H1 (cell line): ENCODE data around the gene FGGY. TPM values are rescaled to one million over a fixed set of nuclear protein-coding genes. Genes with fewer than 3 reads are reported as not detected.

Experiments used
- CTCF ChIA-PET: fragments of 300-600 bp; sonication (Branson Sonifier 250); formaldehyde crosslinking; loops from one replicate; lab custom pipeline; 2021; ENCODE audit not compliant: partially characterized antibody; lab: Charles Lee
- POLR2A ChIA-PET: fragments of 300-600 bp; sonication (Branson Sonifier 250); formaldehyde crosslinking; loops from one replicate; lab custom pipeline; 2021; ENCODE audit warnings: inconsistent platforms; ENCODE audit not compliant: partially characterized antibody; lab: Charles Lee
- DNase-seq, 2 experiments: peaks; one replicate each; pipeline versions ENCODE4 v3.0.0 to v3.0.0-alpha.2; 2010 to 2022; ENCODE audit warnings: low spot score in 2 of 2, low read depth in 1 of 2, mixed read lengths in 1 of 2
- FAIRE-seq: peaks from 2 replicates; lab custom pipeline; 2011; peaks lifted over from hg19 to GRCh38; lab: Jason Lieb, UNC
- H2AFZ ChIP-seq: 2 replicates; pipeline ENCODE4 v1.8.1; 2012; ENCODE audit warnings: low read length, inconsistent platforms
- H2AK5ac ChIP-seq: 2 replicates; pipeline ENCODE4 v1.6.1; 2013; ENCODE audit warnings: low read depth, low read length
- H2BK120ac ChIP-seq: replicated peaks from 2 replicates; pipeline ENCODE3; 2013; ENCODE audit warnings: low read depth, low read length, inconsistent platforms
- H2BK12ac ChIP-seq: 2 replicates; pipeline ENCODE4 v1.6.1; 2013; ENCODE audit warnings: low read depth, low read length
- H2BK15ac ChIP-seq: 2 replicates; pipeline ENCODE4 v1.6.1; 2013; ENCODE audit warnings: low read length
- H2BK20ac ChIP-seq: 2 replicates; pipeline ENCODE4 v1.6.1; 2013; ENCODE audit warnings: low read length
- H2BK5ac ChIP-seq: 2 replicates; pipeline ENCODE4 v1.6.1; 2013; ENCODE audit warnings: low read depth, low read length
- H3K14ac ChIP-seq: 2 replicates; pipeline ENCODE4 v1.6.1; 2013; ENCODE audit warnings: inconsistent platforms; ENCODE audit not compliant: insufficient read length
- H3K18ac ChIP-seq: 2 replicates; pipeline ENCODE4 v1.6.1; 2013; ENCODE audit warnings: low read length; ENCODE audit errors: extremely low read depth
- H3K23ac ChIP-seq: 2 replicates; pipeline ENCODE4 v1.6.1; 2013; ENCODE audit warnings: inconsistent platforms; ENCODE audit not compliant: insufficient read length
- H3K23me2 ChIP-seq: 2 replicates; pipeline ENCODE4 v1.6.1; 2013; ENCODE audit warnings: low read depth, low read length
- H3K27ac ChIP-seq: 2 replicates; pipeline ENCODE4 v1.6.1; 2011; ENCODE audit warnings: low read depth, low read length, inconsistent platforms
- H3K27me3 ChIP-seq, 4 experiments: replicated peaks in 1 of 4; 1 replicate in 1 of 4; 2 replicates in 3 of 4; pipeline versions ENCODE4 v1.6.1 to v1.8.1; 2011 to 2013; ENCODE audit warnings: low read length in 3 of 4, mild to moderate bottlenecking in 3 of 4, inconsistent platforms in 2 of 4, mixed read lengths in 2 of 4, moderate library complexity in 1 of 4; ENCODE audit not compliant: control insufficient read depth in 3 of 4, insufficient read depth in 3 of 4; ENCODE audit errors: extremely low read depth in 1 of 4
- H3K36me3 ChIP-seq, 4 experiments: 2 replicates each; pipeline versions ENCODE4 v1.6.1 to v1.8.1; 2011 to 2013; ENCODE audit warnings: mild to moderate bottlenecking in 4 of 4, low read length in 3 of 4, moderate library complexity in 2 of 4, control low read depth in 1 of 4, inconsistent platforms in 1 of 4; ENCODE audit not compliant: insufficient read depth in 4 of 4, control insufficient read depth in 2 of 4
- H3K4ac ChIP-seq: replicated peaks from 2 replicates; pipeline ENCODE3; 2013; ENCODE audit warnings: low read length, low read depth, mixed read lengths, inconsistent platforms; ENCODE audit not compliant: insufficient read length
- H3K4me1 ChIP-seq, 4 experiments: replicated peaks in 1 of 4; 1 replicate in 1 of 4; 2 replicates in 3 of 4; pipeline versions ENCODE4 v1.6.1 to v1.8.1; 2011 to 2013; ENCODE audit warnings: low read length in 3 of 4, inconsistent platforms in 2 of 4, mixed read lengths in 1 of 4; ENCODE audit not compliant: insufficient read depth in 4 of 4, control insufficient read depth in 3 of 4
- H3K4me2 ChIP-seq, 2 experiments: 2 replicates each; pipeline versions ENCODE4 v1.6.1 to v1.8.1; 2011 to 2013; ENCODE audit warnings: low read depth in 2 of 2, low read length in 2 of 2, control low read depth in 1 of 2, inconsistent platforms in 1 of 2, mild to moderate bottlenecking in 1 of 2; ENCODE audit not compliant: insufficient read depth in 1 of 2
- H3K4me3 ChIP-seq, 4 experiments: fragments of 200-600, 300-600 bp in 1 of 4; sonication (generic), shearing (Covaris generic), sonication (Bioruptor Twin) in 1 of 4; 2 replicates each; pipeline versions ENCODE4 v1.5.1 to v1.8.1; 2011 to 2016; ENCODE audit warnings: low read length in 4 of 4, low read depth in 3 of 4, control low read depth in 2 of 4, inconsistent platforms in 2 of 4, mild to moderate bottlenecking in 2 of 4, mixed read lengths in 1 of 4, moderate library complexity in 1 of 4; ENCODE audit not compliant: insufficient read depth in 2 of 4; ENCODE audit errors: extremely low read depth in 1 of 4
- H3K56ac ChIP-seq: replicated peaks from 2 replicates; pipeline ENCODE3; 2013; ENCODE audit warnings: low read depth, mild to moderate bottlenecking, mixed read lengths, low read length, inconsistent platforms; ENCODE audit not compliant: insufficient read length
- H3K79me1 ChIP-seq: 2 replicates; pipeline ENCODE4 v1.6.1; 2013; ENCODE audit warnings: low read depth, low read length, control low read depth
- H3K79me2 ChIP-seq, 2 experiments: 2 replicates each; pipeline versions ENCODE4 v1.6.1 to v1.8.1; 2012 to 2013; ENCODE audit warnings: low read length in 2 of 2, mild to moderate bottlenecking in 2 of 2, inconsistent platforms in 1 of 2; ENCODE audit not compliant: insufficient read depth in 2 of 2, control insufficient read depth in 1 of 2
- H3K9ac ChIP-seq, 4 experiments: replicated peaks in 1 of 4; 1 replicate in 1 of 4; 2 replicates in 3 of 4; pipeline versions ENCODE4 v1.6.1 to v1.8.1; 2011 to 2013; ENCODE audit warnings: low read depth in 3 of 4, low read length in 3 of 4, control low read depth in 2 of 4, mild to moderate bottlenecking in 2 of 4, moderate library complexity in 2 of 4, inconsistent platforms in 1 of 4; ENCODE audit errors: extremely low read depth in 1 of 4
- H3K9me3 ChIP-seq, 2 experiments: 2 replicates each; pipeline versions ENCODE4 v1.6.1 to v1.8.1; 2012 to 2013; ENCODE audit warnings: mild to moderate bottlenecking in 2 of 2, moderate library complexity in 2 of 2, control low read depth in 1 of 2, inconsistent platforms in 1 of 2, low read depth in 1 of 2, low read length in 1 of 2, mixed read lengths in 1 of 2; ENCODE audit not compliant: insufficient read depth in 2 of 2
- H4K20me1 ChIP-seq, 2 experiments: replicated peaks in 1 of 2; 2 replicates each; pipeline versions ENCODE3 to v1.8.1; 2011 to 2013; ENCODE audit warnings: inconsistent platforms in 2 of 2, low read length in 2 of 2, mild to moderate bottlenecking in 1 of 2; ENCODE audit not compliant: insufficient read depth in 2 of 2, control insufficient read depth in 1 of 2
- H4K5ac ChIP-seq: 2 replicates; pipeline ENCODE4 v1.6.1; 2013; ENCODE audit warnings: low read length, low read depth, mixed read lengths, inconsistent platforms; ENCODE audit not compliant: insufficient read length
- H4K8ac ChIP-seq: 2 replicates; pipeline ENCODE4 v1.8.0; 2013; ENCODE audit warnings: mild to moderate bottlenecking, moderate library complexity, low read length, inconsistent platforms; ENCODE audit not compliant: insufficient read depth; ENCODE audit errors: extremely low read depth
- H4K91ac ChIP-seq: replicated peaks from 2 replicates; pipeline ENCODE3; 2013; ENCODE audit warnings: low read length, mixed read lengths, inconsistent platforms; ENCODE audit not compliant: insufficient read length
- BACH1 ChIP-seq: IDR thresholded peaks from 2 replicates; pipeline ENCODE4 v1.6.1; 2012; ENCODE audit warnings: low read length, improper control_type of control experiment
- CBX8 ChIP-seq: fragments of 300-800, 300-1000 bp; sonication (generic); IDR thresholded peaks from 2 replicates; pipeline ENCODE4 v1.7.1; 2016; ENCODE audit warnings: low read depth, low read length, borderline replicate concordance
- CHD2 ChIP-seq: IDR thresholded peaks from 2 replicates; pipeline ENCODE4 v1.6.1; 2012; ENCODE audit warnings: low read length, improper control_type of control experiment
- EP300 ChIP-seq, 2 experiments: IDR thresholded peaks; 1 replicate in 1 of 2; 2 replicates in 1 of 2; pipeline ENCODE4 v1.6.1; 2011 to 2012; ENCODE audit warnings: low read depth in 2 of 2, low read length in 2 of 2, mild to moderate bottlenecking in 2 of 2, borderline replicate concordance in 1 of 2, inconsistent platforms in 1 of 2, moderate library complexity in 1 of 2
- EZH2 ChIP-seq: fragments of 200-600 bp; sonication (generic); IDR thresholded peaks from 2 replicates; pipeline ENCODE4 v1.7.1; 2012; ENCODE audit warnings: low read depth, mild to moderate bottlenecking, moderate library complexity, low read length, inconsistent platforms; ENCODE audit not compliant: severe bottlenecking
- HDAC6 ChIP-seq: IDR thresholded peaks from one replicate; pipeline ENCODE4 v1.7.1; 2012; ENCODE audit warnings: low read depth, mild to moderate bottlenecking, inconsistent platforms, low read length, moderate library complexity
- KDM1A ChIP-seq: fragments of 200-600, 300-600 bp; sonication (generic); IDR thresholded peaks from 2 replicates; pipeline ENCODE4 v1.7.1; 2016; ENCODE audit warnings: mild to moderate bottlenecking, low read length, borderline replicate concordance
- MAFK ChIP-seq: IDR thresholded peaks from 2 replicates; pipeline ENCODE4 v1.6.1; 2012; ENCODE audit warnings: low read depth, mild to moderate bottlenecking, improper control_type of control experiment, low read length
- RBBP5 ChIP-seq: IDR thresholded peaks from 2 replicates; pipeline ENCODE4 v1.7.1; 2012; ENCODE audit warnings: low read depth, mild to moderate bottlenecking, inconsistent platforms, low read length, moderate library complexity, borderline replicate concordance
- SP4 ChIP-seq: IDR thresholded peaks from 2 replicates; pipeline ENCODE4 v1.6.1; 2012; ENCODE audit warnings: low read length, inconsistent platforms
- TAF1 ChIP-seq: IDR thresholded peaks from 2 replicates; pipeline ENCODE4 v1.6.1; 2011; ENCODE audit warnings: mild to moderate bottlenecking, low read depth, low read length
- WGBS, 2 experiments: shearing (Covaris generic) in 1 of 2; methylation state at CpG; one replicate each; pipeline versions ENCODE4 v1.1.6 to v1.1.7; 2013 to 2015; ENCODE audit warnings: low lambda C conversion rate in 2 of 2, mixed read lengths in 2 of 2, inconsistent platforms in 1 of 2, low coverage in 1 of 2, missing lambda C conversion rate in 1 of 2; ENCODE audit not compliant: insufficient replicate concordance in 2 of 2, insufficient coverage in 1 of 2, insufficient read length in 1 of 2; ENCODE audit errors: extremely low coverage in 1 of 2, missing lambda C conversion rate in 1 of 2; 5-methylcytosine and 5-hydroxymethylcytosine counted together
- polyA plus RNA-seq, 7 experiments: library from polyadenylated mRNA; depleted of rRNA in 3 of 7; stranded (reverse) in 5 of 7; unstranded in 2 of 7; fragments of >200 nt in 5 of 7; fragments of 200-250 nt in 2 of 7; gene quantifications; 1 replicate in 5 of 7; 2 replicates in 1 of 7; 4 replicates in 1 of 7; pipeline versions ENCODE4 v1.2.1 to v1.2.3, GENCODE V29; 2011 to 2013; ENCODE audit warnings: missing spikeins in 2 of 7, mixed read lengths in 2 of 7
- total RNA-seq: library from RNA; stranded (reverse); fragmentation: NEBNext Ultra II Directional; extraction: Animal tissue kit (Norgen Biotek cat#: 25700); gene quantifications from 2 replicates; pipeline ENCODE4 v1.2.1, GENCODE V29; 2021
- TF ChIP-seq, protein P1 (sequence below): IDR thresholded peaks from 2 replicates; pipeline ENCODE4 v1.6.1; 2012; ENCODE audit warnings: low read length, inconsistent platforms

FGGY gene
- total and polyA plus RNA-seq, 2 of the 8 experiments (the other 6 are each of a cell fraction or from before 2014, with no cell fraction given), result 10.3 to 12.5 TPM

DNA sequence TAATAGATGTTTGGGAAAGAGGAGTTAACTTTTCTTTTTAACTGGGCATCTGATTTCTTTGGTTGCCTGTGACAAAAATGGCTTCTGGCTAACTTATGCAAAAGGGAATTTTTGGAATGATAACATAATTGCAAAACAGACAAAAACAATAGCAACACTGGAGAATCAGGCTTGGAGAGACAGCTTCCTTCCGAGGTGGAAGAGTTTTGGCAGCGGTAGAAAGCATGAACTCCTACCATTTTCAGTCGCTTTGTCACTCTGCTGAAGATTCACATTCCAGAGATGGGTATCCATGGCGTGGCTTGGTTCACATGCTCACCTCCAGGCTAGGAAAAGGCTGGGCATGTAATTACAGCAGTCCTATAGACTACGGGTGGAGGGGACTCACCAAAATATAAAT, 17.2 kb upstream of the FGGY start:
- no peak overlapping the region for H3K4me3 ChIP-seq
- H2AFZ ChIP-seq, result no peak overlapping the region
- ChIA-PET POLR2A (no interaction called here), CTCF (interaction anchor here (0.9 kb wide), 2 partner anchors 11 to 480 kb away, joined by 3 to 4 read pairs; no protein-coding TSS in a partner anchor)
- no peak for DNase-seq
- no peak overlapping the region for H3K4ac ChIP-seq
- H3K36me3 ChIP-seq, result no peaks in the 10 kb centered on the region
- H3K56ac ChIP-seq, result no peak overlapping the region
- H3K9me3 ChIP-seq, result no peaks in the 10 kb centered on the region
- no peak overlapping the region for H2BK15ac ChIP-seq
- H2BK20ac ChIP-seq, result no peak overlapping the region
- no peaks in the 10 kb centered on the region for H3K79me1 ChIP-seq
- no peak overlapping the region for H2BK5ac ChIP-seq
- no peak overlapping the region for H4K5ac ChIP-seq
- H3K4me1 ChIP-seq, result no peaks in the 10 kb centered on the region
- no peak overlapping the region for H3K14ac ChIP-seq
- no peak overlapping the region for H3K18ac ChIP-seq
- no peaks in the 10 kb centered on the region for H3K27me3 ChIP-seq
- H2BK120ac ChIP-seq, result no peak overlapping the region
- H3K79me2 ChIP-seq, result no peaks in the 10 kb centered on the region
- H2BK12ac ChIP-seq, result no peak overlapping the region
- H4K91ac ChIP-seq, result no peak overlapping the region
- H4K20me1 ChIP-seq, result no peaks in the 10 kb centered on the region
- no peak overlapping the region for H3K9ac ChIP-seq
- no peak overlapping the region for H3K27ac ChIP-seq
- no peak for FAIRE-seq
- no peak overlapping the region for H2AK5ac ChIP-seq
- H3K4me2 ChIP-seq, result no peak overlapping the region
- H3K23ac ChIP-seq, result no peak overlapping the region
- 88% methylated on average over 5 of the region's 5 CpGs; no CpG with 5 or more reads in 1 of the 2 experiments for WGBS, 2 experiments
- H4K8ac ChIP-seq, result no peak overlapping the region
- H3K23me2 ChIP-seq, result no peaks in the 10 kb centered on the region
- TF ChIP-seq TAF1 (no peak), BACH1 (no peak), MAFK (no peak), CHD2 (no peak), KDM1A (no peak), HDAC6 (no peak), SP4 (no peak), CBX8 (no peak), RBBP5 (no peak), EZH2 (no peak), EP300 (IDR thresholded peaks at IDR 0.05; ENCODE audit: borderline replicate concordance in 1 of 2, low read depth in 2 of 2, low read length in 2 of 2) (no peak)
- TF ChIP-seq, protein P1, sequence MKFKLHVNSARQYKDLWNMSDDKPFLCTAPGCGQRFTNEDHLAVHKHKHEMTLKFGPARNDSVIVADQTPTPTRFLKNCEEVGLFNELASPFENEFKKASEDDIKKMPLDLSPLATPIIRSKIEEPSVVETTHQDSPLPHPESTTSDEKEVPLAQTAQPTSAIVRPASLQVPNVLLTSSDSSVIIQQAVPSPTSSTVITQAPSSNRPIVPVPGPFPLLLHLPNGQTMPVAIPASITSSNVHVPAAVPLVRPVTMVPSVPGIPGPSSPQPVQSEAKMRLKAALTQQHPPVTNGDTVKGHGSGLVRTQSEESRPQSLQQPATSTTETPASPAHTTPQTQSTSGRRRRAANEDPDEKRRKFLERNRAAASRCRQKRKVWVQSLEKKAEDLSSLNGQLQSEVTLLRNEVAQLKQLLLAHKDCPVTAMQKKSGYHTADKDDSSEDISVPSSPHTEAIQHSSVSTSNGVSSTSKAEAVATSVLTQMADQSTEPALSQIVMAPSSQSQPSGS, result no peak
